ENCODE measurements around the gene DNAH17. TPM values are rescaled to one million over a fixed set of nuclear protein-coding genes. Genes with fewer than 3 reads are reported as not detected.

Gene DNAH17
- total and polyA plus RNA-seq, 2 of the 8 experiments (the other 6 are each of a cell fraction or from before 2014, with no cell fraction given): 0.14 to 0.67 TPM

DNA sequence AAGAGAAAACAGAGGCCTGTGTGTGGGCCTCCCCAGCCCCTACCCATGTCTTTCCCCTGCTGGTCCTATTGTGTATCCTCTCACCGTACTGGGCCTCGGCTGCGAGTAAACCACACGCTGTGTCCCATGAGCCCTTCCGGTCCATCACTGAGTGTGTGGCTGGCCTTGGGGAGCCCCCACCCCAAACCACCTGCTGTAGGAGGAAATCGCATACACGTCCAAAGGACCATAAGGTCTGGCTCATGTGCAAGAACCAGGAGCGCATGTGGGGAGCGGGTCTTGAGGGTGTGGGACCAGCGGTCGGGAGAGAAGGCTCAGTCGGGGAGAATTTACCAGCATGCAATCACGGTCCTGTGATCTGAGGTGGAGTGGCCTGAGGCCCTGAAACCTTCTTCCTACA lies 38.4 kb upstream of the DNAH17 start (continued):
- TF ChIP-seq CBX8 (IDR thresholded peaks at IDR 0.05; ENCODE audit: borderline replicate concordance, low read depth, low read length) (no peak), FOSL1 (IDR thresholded peaks at IDR 0.05; ENCODE audit: insufficient read depth, low read depth, low read length) (no peak)
